GM11168 (cell line): ENCODE results near the gene ZNF335.
"Not testable (repeated sequence)": the region's sequence is repeated elsewhere in the genome, so short reads cannot be mapped to it uniquely, and the experiment has no call there.

Experiments used
- in situ Hi-C: fragments of 300-500 bp; cut with MboI; formaldehyde crosslinking; loops from one replicate; pipeline ENCODE4 v1.12.0; 2022; ENCODE audit warnings: low sequenced_read_pairs; ENCODE audit not compliant: unreplicated experiment

Gene ZNF335

GRCh38 chr20:45957021-45957941 is 14.7 kb downstream of the ZNF335 start:
- in situ Hi-C loops: no loop called here

GRCh38 chr20:45956326-45956725 is 15.7 kb downstream of the ZNF335 start:
- in situ Hi-C loops: not testable (repeated sequence)

DNA sequence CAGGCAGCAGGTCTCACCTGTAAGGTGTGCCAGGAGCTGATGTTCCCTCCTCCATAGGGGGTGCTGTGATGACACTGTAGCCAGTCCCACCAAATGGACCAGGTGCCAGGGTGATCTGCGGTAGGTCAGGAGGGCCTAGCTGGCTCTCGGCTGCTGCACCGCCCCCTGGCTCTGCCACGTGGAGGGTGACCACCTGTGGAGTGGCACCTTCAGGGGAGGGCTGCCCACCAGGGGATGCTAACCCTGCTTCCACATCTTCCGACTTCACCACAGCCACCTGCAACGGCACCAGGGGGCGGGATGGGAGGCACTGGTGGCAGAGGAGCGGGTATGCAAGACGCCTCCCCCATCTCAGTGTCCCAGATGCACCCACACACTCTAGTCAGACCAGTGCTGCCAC is 18.3 kb downstream of the ZNF335 start:
- in situ Hi-C loops: no loop called here

DNA sequence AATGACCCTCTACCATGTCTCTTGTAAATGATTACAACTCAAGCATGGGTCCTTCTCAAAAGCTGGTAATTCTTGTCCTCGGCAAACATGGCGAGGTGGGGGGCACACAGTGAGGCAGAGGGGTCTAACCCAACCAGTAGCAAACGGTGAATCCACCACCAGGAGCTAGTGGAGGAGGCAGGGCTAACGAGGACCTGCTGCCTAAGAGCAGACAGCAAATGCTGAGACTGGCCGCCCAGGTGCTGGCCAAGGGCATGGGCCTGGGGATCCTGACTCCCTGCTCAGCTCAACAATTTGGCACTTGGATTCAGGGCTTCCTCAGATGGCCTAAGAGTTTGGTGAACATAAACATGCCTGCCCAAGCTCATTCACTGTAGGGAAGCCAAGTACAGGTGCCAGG is 19.1 kb downstream of the ZNF335 start:
- in situ Hi-C loops: no loop called here

DNA sequence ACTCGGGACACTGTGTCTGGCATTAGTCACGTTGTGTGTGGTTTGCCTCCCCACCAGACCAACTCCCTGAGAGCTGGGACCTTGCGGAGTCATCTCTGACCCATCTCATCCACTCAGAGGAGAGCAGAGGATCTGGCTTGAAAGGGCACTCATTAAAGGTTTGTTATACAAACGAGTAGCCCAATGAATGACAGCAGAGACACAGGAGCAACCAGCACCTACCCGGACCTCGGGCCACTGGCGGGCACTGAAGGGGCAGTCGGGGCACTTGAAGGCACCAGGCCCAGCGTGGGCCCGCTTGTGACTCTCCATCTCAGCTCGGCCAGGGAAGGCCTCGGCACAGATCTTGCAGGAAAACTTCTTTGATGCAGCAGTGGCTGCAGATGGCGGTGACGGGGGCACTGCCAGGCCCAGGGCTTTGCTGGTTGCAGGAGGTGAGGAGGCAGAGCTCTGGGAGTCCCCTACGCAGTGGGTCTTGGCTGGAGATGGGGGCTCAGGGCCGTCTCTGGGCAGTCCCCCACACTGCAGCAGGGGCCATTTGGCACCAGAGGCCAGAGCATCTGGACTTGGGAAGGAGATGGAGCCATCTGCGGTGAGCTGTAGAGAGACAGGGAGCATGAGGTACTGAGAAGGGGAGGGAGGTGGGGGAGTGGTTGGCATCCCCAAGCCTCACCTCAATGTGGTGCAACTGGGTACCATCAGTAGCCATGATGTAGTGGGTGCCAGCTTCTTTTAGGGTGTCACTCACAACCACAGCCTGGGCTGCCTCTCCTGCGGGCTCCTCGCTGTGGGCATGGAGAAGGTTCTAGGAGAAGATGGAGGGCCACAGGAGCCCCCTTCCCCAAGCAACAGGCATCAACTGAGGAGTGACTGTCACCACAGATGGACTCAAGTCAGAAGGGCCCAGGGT is 19.8 kb downstream of the ZNF335 start:
- in situ Hi-C loops: no loop called here

GRCh38 chr20:45950330-45950646 is 21.7 kb downstream of the ZNF335 start:
- in situ Hi-C loops: no loop called here

DNA sequence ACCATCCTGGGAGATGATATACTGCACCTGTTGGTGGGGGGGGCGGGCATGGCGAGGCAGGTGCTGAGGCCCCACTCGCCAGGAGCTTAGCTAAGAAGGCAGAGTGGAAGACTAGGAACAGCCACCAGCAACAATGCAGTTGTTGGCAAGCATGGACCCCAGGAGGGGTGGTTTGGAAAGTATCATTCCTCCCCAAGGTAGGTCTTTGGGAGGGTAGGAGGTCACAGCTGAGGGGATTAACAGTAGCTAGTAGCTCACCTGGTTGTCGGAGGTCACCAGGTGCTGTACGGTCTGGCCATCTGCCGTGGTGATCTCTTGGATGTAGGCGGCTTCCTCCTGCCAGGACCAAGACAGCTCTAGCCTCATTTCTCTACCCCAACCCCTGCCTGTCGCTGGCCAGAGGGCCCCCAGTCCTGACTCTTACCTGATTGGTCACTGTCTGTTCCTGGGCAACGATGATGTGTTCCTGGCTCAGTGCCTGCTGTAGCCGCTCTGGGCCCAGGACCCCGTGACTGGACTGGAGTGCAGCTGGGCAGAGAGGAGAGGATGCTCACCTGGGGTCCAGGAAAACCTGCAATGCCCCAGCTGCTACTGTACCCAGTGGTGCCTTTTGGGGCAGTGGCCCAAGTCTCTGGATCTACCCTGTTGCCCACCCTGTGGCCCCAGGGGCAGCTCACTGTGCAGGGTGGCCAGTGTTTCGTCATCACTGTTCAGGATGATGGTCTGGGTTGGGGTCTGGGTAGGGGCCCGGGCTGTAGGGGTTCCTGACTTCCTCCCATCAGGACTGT is 22.3 kb downstream of the ZNF335 start:
- in situ Hi-C loops: no loop called here

DNA sequence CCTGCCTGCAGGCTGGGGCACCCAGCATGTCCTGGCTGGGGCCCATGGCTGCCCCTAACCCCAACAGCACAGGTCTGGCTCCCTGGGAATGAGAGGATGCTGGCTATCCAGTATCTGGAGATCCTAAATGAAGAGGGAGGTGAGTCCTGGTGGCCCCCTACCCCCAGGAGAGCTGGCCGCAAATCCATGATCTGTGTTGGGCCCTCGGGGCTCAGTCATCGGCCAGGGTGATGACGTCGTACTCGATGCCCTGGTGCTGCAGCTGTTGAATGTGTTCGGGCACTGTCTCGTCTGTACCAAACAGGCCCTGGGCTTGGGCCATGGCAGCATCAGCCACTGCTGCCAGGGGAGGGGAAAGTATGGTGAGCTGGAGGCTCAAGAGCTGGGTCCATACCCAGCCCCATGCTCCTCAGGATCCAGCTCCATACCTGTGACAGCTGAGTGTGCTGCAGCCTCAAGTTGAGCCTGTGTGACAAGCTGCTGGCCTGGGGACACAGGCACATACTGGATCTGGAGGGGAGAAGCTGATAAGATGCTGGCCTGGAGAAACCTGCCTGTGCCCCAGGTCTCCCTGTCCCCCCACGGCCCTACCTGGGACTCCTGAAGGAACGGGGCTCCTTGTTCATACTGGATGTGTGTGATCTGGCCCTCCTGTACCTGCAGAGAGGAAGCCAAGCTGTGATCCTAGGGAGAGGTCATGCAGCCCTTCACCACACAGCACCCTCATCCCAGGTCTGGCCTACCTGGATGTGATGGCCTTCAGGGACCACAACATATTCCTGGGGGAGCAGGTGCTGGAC is 23.1 kb downstream of the ZNF335 start:
- in situ Hi-C loops: no loop called here

DNA sequence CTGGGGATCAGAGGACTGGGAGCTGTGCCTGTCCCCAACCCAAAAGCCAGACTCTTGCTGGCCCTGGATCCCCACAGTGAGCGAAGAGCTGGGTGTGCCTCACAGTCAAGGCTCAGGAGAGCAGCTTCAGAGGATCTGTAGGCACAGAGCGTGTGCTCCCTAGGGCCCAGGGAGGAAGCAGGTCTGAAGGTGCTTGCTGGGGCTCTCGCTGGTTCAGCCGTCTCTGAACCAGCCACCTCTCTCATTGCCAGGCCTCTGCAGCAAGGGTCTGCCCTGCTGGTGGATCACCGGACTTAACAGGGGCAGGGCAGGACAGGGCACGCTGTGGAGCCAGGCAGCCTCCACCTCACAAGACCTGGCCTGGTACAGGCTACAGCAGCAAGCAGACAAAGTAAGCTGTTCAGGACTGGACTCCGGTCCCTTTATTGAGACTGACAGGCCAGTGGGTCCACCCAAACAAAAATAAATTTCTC is 23.7 kb downstream of the ZNF335 start:
- in situ Hi-C loops: no loop called here

DNA sequence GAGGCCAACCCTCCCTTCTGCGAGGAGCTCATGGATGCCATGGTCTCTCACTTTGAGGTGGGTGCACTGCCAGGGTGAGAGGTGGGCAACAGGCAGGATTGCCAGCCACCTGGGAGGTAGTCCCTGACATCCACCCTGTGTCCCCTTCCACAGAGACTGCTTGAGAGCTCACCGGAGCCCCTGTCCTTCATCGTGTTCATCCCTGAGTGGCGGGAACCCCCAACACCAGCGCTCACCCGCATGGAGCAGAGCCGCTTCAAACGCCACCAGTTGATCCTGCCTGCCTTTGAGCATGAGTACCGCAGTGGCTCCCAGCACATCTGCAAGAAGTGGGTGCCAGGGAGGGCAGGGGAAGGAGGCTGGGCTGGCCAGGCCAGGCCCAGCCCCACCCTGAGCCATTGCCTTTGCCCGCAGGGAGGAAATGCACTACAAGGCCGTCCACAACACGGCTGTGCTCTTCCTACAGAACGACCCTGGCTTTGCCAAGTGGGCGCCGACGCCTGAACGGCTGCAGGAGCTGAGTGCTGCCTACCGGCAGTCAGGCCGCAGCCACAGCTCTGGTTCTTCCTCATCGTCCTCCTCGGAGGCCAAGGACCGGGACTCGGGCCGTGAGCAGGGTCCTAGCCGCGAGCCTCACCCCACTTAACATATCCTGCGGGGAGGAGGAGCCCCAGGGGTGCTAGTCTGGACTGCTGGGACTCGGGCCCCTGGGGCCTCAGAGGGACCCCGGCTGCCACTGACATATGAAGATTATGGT is 24.7 kb downstream of the ZNF335 start:
- in situ Hi-C loops: no loop called here

- in situ Hi-C loops: no loop called here
Measured at GRCh38 chr20:45946149-45946970, 25.6 kb downstream of the ZNF335 start.

DNA sequence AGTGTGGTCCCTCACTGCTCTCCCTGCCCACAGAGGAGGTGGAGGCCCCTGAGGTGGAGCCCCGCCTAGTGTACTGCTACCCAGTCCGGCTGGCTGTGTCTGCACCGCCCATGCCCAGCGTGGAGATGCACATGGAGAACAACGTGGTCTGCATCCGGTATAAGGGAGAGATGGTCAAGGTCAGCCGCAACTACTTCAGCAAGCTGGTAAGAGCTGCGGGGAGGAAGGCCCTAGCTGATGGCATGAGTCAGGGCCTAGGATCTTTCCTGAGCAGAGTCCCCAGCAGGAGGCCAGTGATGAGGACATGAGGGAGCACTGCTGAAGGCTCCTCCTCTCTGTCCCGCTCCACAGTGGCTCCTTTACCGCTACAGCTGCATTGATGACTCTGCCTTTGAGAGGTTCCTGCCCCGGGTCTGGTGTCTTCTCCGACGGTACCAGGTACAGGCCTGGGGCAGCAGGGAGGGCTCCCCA is 26.3 kb downstream of the ZNF335 start:
- in situ Hi-C loops: no loop called here

GRCh38 chr20:45944965-45945677 is 26.9 kb downstream of the ZNF335 start:
- in situ Hi-C loops: no loop called here

DNA sequence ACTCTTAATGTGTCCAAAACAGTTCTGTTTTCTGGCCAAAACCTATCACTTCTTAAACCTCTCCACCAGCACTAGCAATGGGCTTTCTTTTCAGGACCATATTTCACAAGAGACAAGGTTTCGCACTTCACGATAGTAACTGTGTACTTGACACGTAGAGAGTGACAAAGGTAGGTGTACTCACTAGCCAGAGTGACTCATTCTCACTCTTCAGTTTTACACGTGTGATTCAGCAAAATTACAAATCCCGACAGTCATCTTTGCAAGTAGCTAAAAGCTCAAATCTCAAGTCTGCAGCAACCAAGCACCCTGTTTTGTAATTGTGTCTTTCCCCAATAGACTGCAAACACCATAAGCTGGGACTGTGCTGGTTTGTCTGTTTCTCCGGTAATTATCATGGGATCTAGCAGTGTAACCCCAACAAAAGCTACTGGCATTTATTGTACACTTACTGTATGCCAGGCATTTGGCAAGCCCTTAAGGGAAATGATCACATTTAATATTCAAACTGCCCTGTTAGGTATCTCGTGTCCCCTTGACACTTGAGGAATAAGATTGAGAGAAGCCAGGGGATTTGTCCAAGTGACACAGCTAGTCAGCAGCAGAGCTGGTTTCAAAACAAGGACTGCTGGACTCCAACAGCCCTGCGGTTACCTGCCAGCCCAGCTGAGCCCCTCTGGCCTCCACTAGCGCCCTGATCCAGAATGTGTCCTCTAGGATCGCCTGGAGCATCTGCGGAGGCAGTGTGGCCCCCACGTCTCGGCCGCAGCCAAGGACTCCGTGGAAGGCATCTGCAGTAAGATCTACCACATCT is 27.6 kb downstream of the ZNF335 start:
- in situ Hi-C loops: no loop called here

GRCh38 chr20:45943613-45944012 is 28.4 kb downstream of the ZNF335 start:
- in situ Hi-C loops: no loop called here

GRCh38 chr20:45940469-45940868 is 31.5 kb downstream of the ZNF335 start:
- in situ Hi-C loops: no loop called here

DNA sequence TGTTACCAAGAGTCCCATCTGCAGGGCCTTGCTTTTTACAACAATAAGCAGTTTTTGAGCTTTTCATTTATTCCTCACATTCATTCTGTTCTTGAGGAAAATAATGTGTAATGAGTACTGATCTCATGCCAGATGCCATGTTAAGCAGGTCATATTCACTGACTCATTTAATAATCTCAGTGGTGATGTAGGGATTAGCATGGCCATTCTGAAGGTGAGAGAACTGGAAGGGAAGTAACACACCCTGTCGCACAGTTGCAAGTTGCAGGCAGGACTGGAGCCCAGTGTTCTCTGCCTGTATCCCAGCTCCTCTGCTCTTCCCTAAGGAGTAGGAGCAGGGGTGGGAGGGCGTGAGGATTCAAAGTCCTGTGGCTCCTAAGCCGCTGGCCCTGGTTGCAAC is 31.9 kb downstream of the ZNF335 start:
- in situ Hi-C loops: no loop called here
